OCI-M2 (cell line): ENCODE results near the gene METTL4.
"Not testable (repeated sequence)": the region's sequence is repeated elsewhere in the genome, so short reads cannot be mapped to it uniquely, and the experiment has no call there.

Source experiments
- DNase-seq: peaks from one replicate; lab custom pipeline; 2025; ENCODE audit not compliant: unreplicated experiment; lab: John Stamatoyannopoulos, UW

METTL4 gene

DNA sequence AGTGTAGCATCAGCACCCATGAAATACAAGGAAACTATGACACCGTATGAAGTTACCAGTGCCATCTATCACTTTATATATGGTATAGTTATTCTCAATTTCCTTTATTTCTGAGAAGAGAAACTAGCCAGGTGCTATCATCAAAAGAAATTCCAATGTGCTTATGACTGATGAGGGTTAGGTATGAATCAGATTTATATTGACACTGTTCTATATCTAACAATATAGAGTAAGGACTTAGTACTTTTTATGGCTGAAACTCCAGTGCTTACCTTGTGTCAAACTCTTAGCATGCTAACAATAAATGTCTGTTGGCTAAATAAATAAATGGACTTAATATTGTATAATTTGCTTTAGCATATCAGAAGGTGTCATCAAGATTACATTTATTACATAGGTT is 6.9 kb downstream of the METTL4 start:
- no peak for DNase-seq

DNA sequence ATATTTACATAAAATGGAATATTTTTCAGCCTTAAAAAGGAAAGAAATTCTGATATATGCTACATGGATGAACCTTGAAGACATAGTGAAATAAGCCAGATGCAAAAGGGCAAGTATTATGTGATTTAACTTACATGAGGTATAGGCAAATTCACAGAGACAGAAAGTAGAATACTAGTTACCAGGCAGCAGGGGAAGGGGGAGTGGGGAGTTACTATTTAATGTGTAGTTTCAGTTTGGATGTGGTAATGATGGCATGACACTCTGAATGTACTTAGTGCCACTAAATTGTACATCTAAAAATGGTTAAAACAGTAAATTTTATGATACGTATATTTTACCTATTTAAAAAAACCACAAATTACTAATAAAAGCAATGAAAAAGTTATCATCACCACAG is 12.1 kb downstream of the METTL4 start:
- no peak for DNase-seq

- DNase-seq = no peak
Measured at GRCh38 chr18:2557536-2557935, 13.8 kb downstream of the METTL4 start.

DNA sequence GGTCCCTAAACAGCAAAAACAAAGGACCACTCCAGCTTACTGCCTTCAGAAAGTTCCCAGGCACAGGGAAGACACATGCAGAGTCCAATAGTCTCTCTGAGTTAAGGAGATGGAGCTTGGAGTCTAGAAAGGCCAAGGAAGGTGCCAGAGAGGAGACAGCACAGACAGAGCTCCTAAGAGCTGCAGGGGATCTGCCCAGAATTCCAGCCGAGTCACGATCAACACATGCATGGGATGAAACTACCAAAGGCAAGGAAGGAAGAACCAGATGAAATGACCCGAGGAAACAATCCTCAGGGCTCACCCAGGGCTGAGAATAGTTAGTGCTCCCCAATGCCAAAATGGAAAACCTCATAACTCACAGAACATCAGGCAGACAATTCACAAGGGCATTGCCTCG is 15.4 kb downstream of the METTL4 start:
- no peak for DNase-seq

- DNase-seq = no peak
Measured at GRCh38 chr18:2554696-2555095, 16.6 kb downstream of the METTL4 start.

DNA sequence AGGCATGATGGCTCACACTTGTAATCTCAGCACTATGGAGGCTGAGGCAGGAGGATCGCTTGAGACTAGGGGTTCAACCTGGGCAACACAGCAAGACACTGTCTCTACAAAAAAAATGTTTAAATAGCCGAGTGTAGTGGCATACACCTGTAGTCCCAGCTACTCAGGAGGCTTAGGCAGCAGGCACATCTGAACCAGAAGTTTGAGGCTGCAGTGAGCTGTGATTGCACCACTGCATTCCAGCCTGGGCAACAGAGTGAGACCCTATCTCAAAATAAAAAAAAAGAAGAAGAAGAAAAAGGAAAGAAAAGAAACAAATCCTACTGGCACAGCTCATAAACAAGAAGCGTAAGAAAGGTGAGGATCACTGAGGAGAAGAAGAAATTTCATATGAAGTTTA is 19.9 kb downstream of the METTL4 start:
- DNase-seq = no peak

DNA sequence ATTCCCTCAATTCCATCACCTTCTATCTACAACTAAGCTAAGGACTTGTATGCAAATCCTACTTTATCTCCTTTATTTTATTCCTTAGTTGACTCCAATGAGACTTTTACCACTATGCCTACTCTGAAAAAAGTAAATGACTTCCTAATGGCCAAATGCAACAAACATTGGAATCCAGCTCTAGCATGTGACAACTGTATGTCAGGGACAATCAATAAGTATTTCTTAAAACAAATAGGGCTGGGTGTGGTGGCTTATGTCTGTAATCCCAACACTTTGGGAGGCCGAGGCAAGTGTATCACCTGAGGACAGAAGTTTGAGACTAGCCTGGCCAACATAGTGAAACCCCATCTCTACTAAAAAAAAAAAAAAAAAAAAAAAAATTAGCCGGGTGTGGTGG is 21.8 kb downstream of the METTL4 start:
- no peak for DNase-seq

GRCh38 chr18:2547477-2548087 is 23.7 kb downstream of the METTL4 start:
- DNase-seq = no peak

- no peak for DNase-seq
Measured at GRCh38 chr18:2545155-2545554, 26.1 kb downstream of the METTL4 start.

- DNase-seq = not testable (repeated sequence)
Measured at GRCh38 chr18:2541925-2542563, 29.3 kb downstream of the METTL4 start.

GRCh38 chr18:2540575-2540974 is 30.7 kb downstream of the METTL4 start:
- DNase-seq = no peak

DNA sequence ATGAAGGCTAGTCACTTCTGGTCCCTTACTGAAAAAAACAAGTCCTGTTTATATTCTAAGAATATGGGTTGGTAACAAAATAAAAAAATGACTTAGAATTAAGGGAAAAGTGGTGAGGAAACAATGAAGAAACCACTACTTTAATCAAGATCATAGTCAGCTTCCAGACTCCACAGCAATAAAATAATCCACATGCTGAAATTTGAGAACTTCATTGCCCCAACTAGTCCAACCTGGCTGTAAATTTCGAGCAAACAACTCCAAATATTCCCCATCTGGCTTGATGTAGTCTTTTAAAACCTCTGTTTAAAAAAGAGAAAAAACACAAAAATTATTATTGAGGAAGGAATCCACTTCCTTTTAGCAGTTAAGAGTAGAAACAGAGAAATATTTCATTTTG is 32.5 kb downstream of the METTL4 start:
- DNase-seq = no peak

DNA sequence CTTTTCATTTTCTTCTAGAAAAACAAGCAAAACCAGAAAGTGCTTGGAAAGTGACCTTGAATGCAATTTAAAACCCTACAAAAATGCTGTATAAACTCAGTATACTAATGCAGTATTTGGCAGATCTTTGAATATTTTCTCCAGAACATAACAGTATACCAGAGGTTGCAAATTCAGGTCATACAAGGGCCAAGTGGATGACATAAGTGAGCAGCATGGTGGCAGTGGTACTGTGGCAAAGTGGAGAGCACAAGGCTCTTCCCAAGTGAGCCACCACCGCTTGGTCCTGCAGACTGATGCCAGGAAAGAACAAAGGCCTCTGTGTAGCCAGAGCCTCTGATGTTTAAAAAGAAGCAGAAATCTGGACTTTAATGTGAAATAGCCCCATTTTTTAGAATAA is 33.1 kb downstream of the METTL4 start:
- DNase-seq = no peak

DNA sequence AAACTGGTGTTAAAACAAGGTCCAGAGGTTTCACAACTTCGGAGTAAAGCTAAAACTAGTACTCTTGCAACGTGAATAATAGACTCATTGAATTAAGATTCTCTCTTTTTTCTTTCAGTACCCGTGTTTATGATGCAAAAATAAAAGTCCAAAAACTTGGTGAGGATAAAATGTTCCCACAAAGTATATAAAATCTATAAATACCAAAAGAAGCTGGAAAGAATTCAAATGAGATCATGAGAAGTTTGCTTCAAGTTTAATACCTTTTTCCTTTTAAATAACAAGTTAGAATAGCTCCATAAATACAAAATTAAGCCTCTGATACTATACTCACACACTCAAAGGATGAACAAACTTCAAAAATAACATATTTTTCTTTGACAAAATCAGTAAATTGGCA is 34.0 kb downstream of the METTL4 start:
- DNase-seq = no peak

DNA sequence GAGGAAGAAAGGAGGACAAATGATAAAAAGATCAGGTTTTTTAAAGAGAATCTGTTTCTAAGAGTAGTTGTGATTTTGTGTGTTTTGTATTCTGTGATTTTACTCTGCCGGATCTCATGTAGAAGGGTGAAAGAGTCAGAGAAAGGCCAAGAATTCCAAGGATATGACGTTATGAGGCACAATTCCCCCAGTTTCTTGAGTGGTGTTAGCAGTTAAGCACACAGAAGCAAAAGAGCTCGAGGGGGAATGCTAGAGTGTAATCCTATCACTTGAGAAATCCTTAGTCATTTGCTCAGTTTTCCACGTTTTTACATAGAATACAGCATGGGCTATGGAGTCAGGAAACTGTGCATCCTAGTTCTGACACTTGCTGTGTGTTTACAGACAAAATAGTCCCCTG is 34.8 kb downstream of the METTL4 start:
- no peak for DNase-seq

GRCh38 chr18:2536063-2536462 is 35.2 kb downstream of the METTL4 start:
- DNase-seq = no peak

DNA sequence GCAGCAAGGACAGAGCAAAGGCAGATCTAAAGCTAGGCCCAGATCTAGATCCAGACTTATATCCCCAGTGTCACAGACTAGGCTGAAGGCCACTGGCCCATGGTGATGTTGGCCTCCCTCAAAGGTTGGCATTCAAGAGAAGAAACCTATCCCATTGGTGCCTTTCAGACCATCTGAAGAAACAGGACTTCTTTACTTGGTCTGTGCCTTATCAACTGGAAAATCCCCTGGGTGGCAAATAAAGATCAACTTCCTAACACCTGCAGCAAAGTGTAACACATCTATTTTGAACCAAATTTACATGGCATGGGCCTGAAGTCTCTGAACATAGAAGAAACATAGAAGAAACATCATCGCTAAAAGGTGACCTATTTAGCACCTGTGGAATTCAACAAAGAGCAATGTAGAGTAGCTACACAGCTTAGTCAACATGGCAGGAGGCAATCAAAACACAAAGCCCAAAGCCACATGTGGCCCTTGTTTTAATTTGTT is 35.8 kb downstream of the METTL4 start:
- DNase-seq = no peak

GRCh38 chr18:2534906-2535305 is 36.4 kb downstream of the METTL4 start:
- DNase-seq = no peak

- DNase-seq = no peak
Measured at GRCh38 chr18:2532797-2533196, 38.5 kb downstream of the METTL4 start.

GRCh38 chr18:2531751-2532150 is 39.6 kb downstream of the METTL4 start:
- DNase-seq = no peak

DNA sequence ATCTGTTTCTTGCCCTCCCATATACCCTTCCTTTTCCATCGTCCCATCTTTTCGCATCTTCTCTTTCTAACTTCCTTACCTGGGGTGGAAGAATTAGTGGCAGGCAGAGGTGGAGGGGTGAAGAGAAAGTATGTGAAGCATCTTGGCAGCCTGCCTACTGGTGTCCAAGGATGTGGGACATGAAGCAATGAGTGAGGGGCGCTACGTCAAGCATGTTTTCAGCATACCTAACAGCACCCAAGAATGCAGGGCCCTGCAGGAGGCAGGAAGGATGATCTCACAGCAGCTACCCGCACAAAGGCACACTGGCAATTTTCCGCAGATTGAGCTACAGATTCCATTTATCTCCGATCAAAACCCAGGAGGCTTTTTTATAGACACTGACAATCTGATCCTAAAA is 42.2 kb downstream of the METTL4 start:
- no peak for DNase-seq

- no peak for DNase-seq
Measured at GRCh38 chr18:2526329-2526728, 45.0 kb downstream of the METTL4 start.

GRCh38 chr18:2524794-2525198 is 46.5 kb downstream of the METTL4 start:
- DNase-seq = not testable (repeated sequence)
